GM23248 (cell line): Measurements from ENCODE around the gene ICA1. TPM values are rescaled to one million over a fixed set of nuclear protein-coding genes. Genes with fewer than 3 reads are reported as not detected.

Source experiments
- DNase-seq: peaks from one replicate; pipeline ENCODE4 v3.0.0-alpha.2; 2015
- H2AFZ ChIP-seq: fragments of 200-600 bp; sonication (generic); 2 replicates; pipeline ENCODE4 v1.6.1; 2016; ENCODE audit warnings: antibody characterized with exemption
- H3F3A ChIP-seq: fragments of 200-600 bp; sonication (generic); 2 replicates; pipeline ENCODE4 v1.6.1; 2016; ENCODE audit warnings: mild to moderate bottlenecking, antibody characterized with exemption, mixed run types; ENCODE audit not compliant: insufficient read depth
- H3K27ac ChIP-seq: fragments of 200-600 bp; sonication (generic); 2 replicates; pipeline ENCODE4 v1.5.1; 2016; ENCODE audit warnings: mild to moderate bottlenecking
- H3K27me3 ChIP-seq: fragments of 200-600 bp; sonication (generic); replicated peaks from 2 replicates; pipeline ENCODE4 v1.6.1; 2016; ENCODE audit warnings: mild to moderate bottlenecking; ENCODE audit not compliant: insufficient read depth
- H3K36me3 ChIP-seq: fragments of 200-600 bp; sonication (generic); 2 replicates; pipeline ENCODE4 v1.6.1; 2016; ENCODE audit warnings: low read depth, mild to moderate bottlenecking
- H3K4me1 ChIP-seq: fragments of 200-600 bp; sonication (generic); 2 replicates; pipeline ENCODE4 v1.6.1; 2016; ENCODE audit warnings: mild to moderate bottlenecking; ENCODE audit not compliant: insufficient read depth
- H3K4me2 ChIP-seq: fragments of 200-600 bp; sonication (generic); one replicate; pipeline ENCODE4 v1.6.1; 2016; ENCODE audit warnings: mild to moderate bottlenecking; ENCODE audit not compliant: unreplicated experiment
- H3K4me3 ChIP-seq: fragments of 200-600 bp; sonication (generic); 2 replicates; pipeline ENCODE4 v1.5.1; 2016; ENCODE audit warnings: mild to moderate bottlenecking
- H3K79me2 ChIP-seq: fragments of 200-600 bp; sonication (generic); 2 replicates; pipeline ENCODE4 v1.6.1; 2016; ENCODE audit warnings: mild to moderate bottlenecking; ENCODE audit not compliant: insufficient read depth
- H3K9ac ChIP-seq: fragments of 200-600 bp; sonication (generic); 2 replicates; pipeline ENCODE4 v1.6.1; 2016; ENCODE audit warnings: mild to moderate bottlenecking
- H3K9me2 ChIP-seq: fragments of 200-600 bp; sonication (generic); 2 replicates; pipeline ENCODE4 v1.6.1; 2016; ENCODE audit warnings: mixed run types, mild to moderate bottlenecking, moderate library complexity; ENCODE audit not compliant: insufficient read depth
- H3K9me3 ChIP-seq: fragments of 200-600 bp; sonication (generic); one replicate; pipeline ENCODE4 v1.6.1; 2017; ENCODE audit warnings: low read depth
- H4K20me1 ChIP-seq: fragments of 200-600 bp; sonication (generic); 2 replicates; pipeline ENCODE4 v1.6.0; 2016; ENCODE audit not compliant: insufficient read depth
- EZH2 ChIP-seq: fragments of 200-600 bp; sonication (generic); IDR thresholded peaks from 2 replicates; pipeline ENCODE4 v1.6.1; 2018; ENCODE audit warnings: antibody characterized with exemption, mild to moderate bottlenecking; ENCODE audit not compliant: insufficient read depth, poor library complexity, severe bottlenecking
- EZH2phosphoT487 ChIP-seq: fragments of 200-600 bp; sonication (generic); IDR thresholded peaks from 2 replicates; pipeline ENCODE4 v1.6.1; 2018; ENCODE audit warnings: antibody characterized with exemption, moderate library complexity, mild to moderate bottlenecking, low read depth; ENCODE audit not compliant: insufficient read depth
- WGBS, 2 experiments: methylation state at CpG; one replicate each; pipeline ENCODE4 v1.1.6; 2015 to 2017; ENCODE audit warnings: low lambda C conversion rate in 2 of 2, low coverage in 1 of 2; ENCODE audit errors: missing lambda C conversion rate in 2 of 2; 5-methylcytosine and 5-hydroxymethylcytosine counted together
- in situ Hi-C: fragments of 300-500 bp; cut with MboI; formaldehyde crosslinking; loops from 2 replicates; pipeline ENCODE4 v1.15.0; 2020
- polyA plus RNA-seq: library from polyadenylated mRNA; unstranded; fragments of >200 nt; fragmentation: Nextera tagmentation; extraction: Ambion mirVana; gene quantifications from 2 replicates; pipeline ENCODE4 v1.2.1, GENCODE V29; 2016
- total RNA-seq: library from RNA; depleted of rRNA; stranded (reverse); fragments of >200 nt; shearing (Covaris generic); gene quantifications from 2 replicates; pipeline ENCODE4 v1.2.3, GENCODE V29; 2014

Gene ICA1
- total and polyA plus RNA-seq, 2 experiments from 2014 or later = not detected

GRCh38 chr7:8210845-8211724, 50.9 kb downstream of the ICA1 start:
- Histone ChIP-seq H3K4me1 (no peaks in the 10 kb centered on the region), H3K79me2 (no peaks in the 10 kb centered on the region), H4K20me1 (no peaks in the 10 kb centered on the region), H3K27ac (no peak overlapping the region), H3K9ac (no peak overlapping the region), H2AFZ (no peak overlapping the region), H3K4me2 (no peak overlapping the region), H3K27me3 (peaks cover 4% of the 10 kb centered on the region), H3K36me3 (no peaks in the 10 kb centered on the region), H3K4me3 (no peak overlapping the region), H3K9me3 (no peaks in the 10 kb centered on the region), H3F3A (no peaks in the 10 kb centered on the region), H3K9me2 (no peaks in the 10 kb centered on the region)
- in situ Hi-C loops = loop anchor here (25.0 kb wide), 2 partner anchors 799 to 1249 kb away; no protein-coding TSS in a partner anchor
- 73 to 75% methylated on average over 10 of the region's 10 CpGs for WGBS, 2 experiments
- DNase-seq = no peak
- TF ChIP-seq EZH2 (no peak), EZH2phosphoT487 (no peak)

DNA sequence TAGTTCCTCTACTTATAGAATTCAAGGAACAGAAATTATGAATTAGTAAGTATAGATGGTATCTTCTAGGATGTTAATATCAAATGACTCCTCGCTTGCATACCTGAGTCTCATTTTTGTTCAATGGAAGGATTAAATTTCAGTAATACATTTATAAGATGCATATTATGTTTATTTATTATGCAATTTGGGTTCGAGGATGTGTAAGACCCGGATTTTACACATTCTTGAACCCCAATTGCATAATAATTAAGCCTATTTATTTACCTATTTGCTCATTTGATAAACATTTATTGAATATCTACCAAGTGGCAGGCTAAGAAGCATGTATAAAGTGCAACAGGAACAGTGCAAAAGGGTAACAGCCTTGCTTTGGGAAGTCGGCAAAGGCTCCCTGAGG, 52.6 kb downstream of the ICA1 start:
- Histone ChIP-seq H4K20me1 (no peaks in the 10 kb centered on the region), H3K4me2 (no peak overlapping the region), H3K79me2 (no peaks in the 10 kb centered on the region), H3K9me2 (no peaks in the 10 kb centered on the region), H3K9me3 (no peaks in the 10 kb centered on the region), H3K4me3 (no peak overlapping the region), H3K36me3 (no peaks in the 10 kb centered on the region), H3F3A (no peaks in the 10 kb centered on the region), H3K27ac (no peak overlapping the region), H2AFZ (no peak overlapping the region), H3K4me1 (no peaks in the 10 kb centered on the region), H3K27me3 (peaks cover 4% of the 10 kb centered on the region), H3K9ac (no peak overlapping the region)
- in situ Hi-C loops = loop anchor here (25.0 kb wide), 2 partner anchors 797 to 1247 kb away; no protein-coding TSS in a partner anchor
- no peak for DNase-seq
- TF ChIP-seq EZH2 (no peak), EZH2phosphoT487 (no peak)
- 65 to 77% methylated on average over 4 of the region's 4 CpGs for WGBS, 2 experiments

DNA sequence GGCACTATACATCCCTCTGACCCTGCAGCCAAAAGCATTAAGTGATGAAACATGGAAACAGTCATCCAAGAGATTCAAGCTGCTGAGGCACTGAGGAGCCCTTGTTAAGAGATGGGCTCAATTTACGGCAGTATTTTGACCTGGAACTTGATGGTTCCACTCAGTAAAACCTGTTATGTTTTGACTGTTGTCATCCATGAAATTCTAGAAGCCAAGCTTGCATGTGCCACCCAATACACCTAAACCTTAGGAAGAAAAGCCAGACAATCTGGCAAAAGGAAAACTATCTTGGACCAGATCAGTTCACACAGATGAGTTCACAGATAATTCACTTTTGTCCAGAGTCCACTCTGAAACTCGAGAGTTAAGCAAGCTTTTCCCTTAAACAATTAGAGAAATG, 53.2 kb downstream of the ICA1 start:
- TF ChIP-seq EZH2phosphoT487 = no peak
- TF ChIP-seq EZH2 = no peak
- in situ Hi-C loops = loop anchor here (25.0 kb wide), 2 partner anchors 797 to 1247 kb away; no protein-coding TSS in a partner anchor
- Histone ChIP-seq H3K9me2 (no peaks in the 10 kb centered on the region), H3K27me3 (peaks cover 4% of the 10 kb centered on the region), H3K4me3 (no peak overlapping the region), H3K79me2 (no peaks in the 10 kb centered on the region), H3K4me2 (no peak overlapping the region), H2AFZ (no peak overlapping the region), H4K20me1 (no peaks in the 10 kb centered on the region), H3F3A (no peaks in the 10 kb centered on the region), H3K9ac (no peak overlapping the region), H3K4me1 (no peaks in the 10 kb centered on the region), H3K27ac (no peak overlapping the region), H3K9me3 (no peaks in the 10 kb centered on the region), H3K36me3 (no peaks in the 10 kb centered on the region)
- no peak for DNase-seq
- 23 to 26% methylated on average over 2 of the region's 2 CpGs for WGBS, 2 experiments

GRCh38 chr7:8206956-8207355, 55.0 kb downstream of the ICA1 start:
- 50 to 69% methylated on average over 1 of the region's 1 CpG for WGBS, 2 experiments
- H3K79me2 ChIP-seq = no peaks in the 10 kb centered on the region
- in situ Hi-C loops = loop anchor here (25.0 kb wide), 2 partner anchors 795 to 1245 kb away; no protein-coding TSS in a partner anchor

More at GRCh38 chr7:8206956-8207355, 55.0 kb downstream of the ICA1 start:
- H3K27me3 ChIP-seq = no peaks in the 10 kb centered on the region; the same call in none of the 2 replicates
- no peak overlapping the region for H3K9ac ChIP-seq
- H3K4me1 ChIP-seq = no peaks in the 10 kb centered on the region
- TF ChIP-seq EZH2phosphoT487 (no peak), EZH2 (no peak)
- no peak overlapping the region for H3K4me2 ChIP-seq
- no peak for DNase-seq
- no peaks in the 10 kb centered on the region for H3K9me3 ChIP-seq
- H2AFZ ChIP-seq = no peak overlapping the region
- H4K20me1 ChIP-seq = no peaks in the 10 kb centered on the region
- H3K27ac ChIP-seq = no peak overlapping the region
- no peaks in the 10 kb centered on the region for H3F3A ChIP-seq
- no peaks in the 10 kb centered on the region for H3K36me3 ChIP-seq
- no peaks in the 10 kb centered on the region for H3K9me2 ChIP-seq
- H3K4me3 ChIP-seq = no peak overlapping the region
